ENCODE data around the gene CGNL1.

The CGNL1 gene

GRCh38 chr15:57432141-57432741 lies 55.9 kb downstream of the CGNL1 start:
- CTCF ChIA-PET: no interaction called here
- Mint-ChIP-seq H3K27me3 (peaks cover 19% of the 10 kb centered on the region), H3K27ac (no peak overlapping the region), H3K4me1 (no peaks in the 10 kb centered on the region), H3K36me3 (no peaks in the 10 kb centered on the region), H3K4me3 (no peak overlapping the region), H3K9me3 (no peaks in the 10 kb centered on the region)
- DNase-seq: no peak

- DNase-seq: no peak
- Mint-ChIP-seq H3K4me3 (no peak overlapping the region), H3K27me3 (peaks cover 10% of the 10 kb centered on the region), H3K36me3 (no peaks in the 10 kb centered on the region), H3K4me1 (no peaks in the 10 kb centered on the region), H3K27ac (no peak overlapping the region), H3K9me3 (no peaks in the 10 kb centered on the region)
- CTCF ChIA-PET: interaction anchor here (1.3 kb wide), 1 partner anchor 8 kb away, joined by 4 read pairs; no protein-coding TSS in a partner anchor
These were observed 59.9 kb downstream of the CGNL1 start for GRCh38 chr15:57436166-57436565.

GRCh38 chr15:57436961-57437360 lies 60.7 kb downstream of the CGNL1 start:
- H3K9me3 Mint-ChIP-seq: no peaks in the 10 kb centered on the region
- no peaks in the 10 kb centered on the region for H3K4me1 Mint-ChIP-seq
- peaks cover 9% of the 10 kb centered on the region for H3K27me3 Mint-ChIP-seq
- H3K27ac Mint-ChIP-seq: no peak overlapping the region
- CTCF ChIA-PET: interaction anchor here (1.3 kb wide), 1 partner anchor 9 kb away, joined by 4 read pairs; no protein-coding TSS in a partner anchor
- H3K36me3 Mint-ChIP-seq: no peaks in the 10 kb centered on the region
- DNase-seq: no peak
- H3K4me3 Mint-ChIP-seq: no peak overlapping the region

- Mint-ChIP-seq H3K27me3 (peaks cover 7% of the 10 kb centered on the region), H3K4me3 (no peak overlapping the region), H3K4me1 (no peaks in the 10 kb centered on the region), H3K36me3 (no peaks in the 10 kb centered on the region), H3K27ac (no peak overlapping the region), H3K9me3 (no peaks in the 10 kb centered on the region)
- DNase-seq: no peak
- CTCF ChIA-PET: interaction anchor here (1.3 kb wide), 1 partner anchor 10 kb away, joined by 4 read pairs; no protein-coding TSS in a partner anchor
These were observed 61.3 kb downstream of the CGNL1 start for GRCh38 chr15:57437564-57437963.

GRCh38 chr15:57438166-57438565 lies 61.9 kb downstream of the CGNL1 start:
- H3K27me3 Mint-ChIP-seq: peaks cover 11% of the 10 kb centered on the region
- no peaks in the 10 kb centered on the region for H3K4me1 Mint-ChIP-seq
- no peaks in the 10 kb centered on the region for H3K36me3 Mint-ChIP-seq
- CTCF ChIA-PET: no interaction called here
- no peak for DNase-seq
- H3K4me3 Mint-ChIP-seq: no peak overlapping the region
- H3K27ac Mint-ChIP-seq: no peak overlapping the region
- H3K9me3 Mint-ChIP-seq: no peaks in the 10 kb centered on the region

- CTCF ChIA-PET: no interaction called here
- Mint-ChIP-seq H3K27me3 (peaks cover 6% of the 10 kb centered on the region), H3K27ac (no peak overlapping the region), H3K36me3 (no peaks in the 10 kb centered on the region), H3K4me1 (no peaks in the 10 kb centered on the region), H3K4me3 (no peak overlapping the region), H3K9me3 (no peaks in the 10 kb centered on the region)
- DNase-seq: no peak
These were observed 63.1 kb downstream of the CGNL1 start for GRCh38 chr15:57439128-57440027.

GRCh38 chr15:57440167-57440566 lies 63.9 kb downstream of the CGNL1 start:
- H3K36me3 Mint-ChIP-seq: no peaks in the 10 kb centered on the region
- H3K4me3 Mint-ChIP-seq: no peak overlapping the region
- peaks cover 6% of the 10 kb centered on the region for H3K27me3 Mint-ChIP-seq
- H3K4me1 Mint-ChIP-seq: no peaks in the 10 kb centered on the region
- no peaks in the 10 kb centered on the region for H3K9me3 Mint-ChIP-seq
- no peak overlapping the region for H3K27ac Mint-ChIP-seq
- CTCF ChIA-PET: no interaction called here
- DNase-seq: no peak

GRCh38 chr15:57440799-57441198 lies 64.5 kb downstream of the CGNL1 start:
- no peak for DNase-seq
- Mint-ChIP-seq H3K9me3 (no peaks in the 10 kb centered on the region), H3K27me3 (peaks cover 6% of the 10 kb centered on the region), H3K27ac (no peak overlapping the region), H3K4me1 (no peaks in the 10 kb centered on the region), H3K4me3 (no peak overlapping the region), H3K36me3 (no peaks in the 10 kb centered on the region)
- CTCF ChIA-PET: no interaction called here

GRCh38 chr15:57442335-57442734 lies 66.0 kb downstream of the CGNL1 start:
- Mint-ChIP-seq H3K4me3 (no peak overlapping the region), H3K27ac (no peak overlapping the region), H3K27me3 (peaks cover 6% of the 10 kb centered on the region), H3K9me3 (no peaks in the 10 kb centered on the region), H3K36me3 (no peaks in the 10 kb centered on the region), H3K4me1 (no peaks in the 10 kb centered on the region)
- CTCF ChIA-PET: no interaction called here
- DNase-seq: no peak

- Mint-ChIP-seq H3K27me3 (peaks cover 6% of the 10 kb centered on the region), H3K9me3 (no peaks in the 10 kb centered on the region), H3K4me1 (no peaks in the 10 kb centered on the region), H3K4me3 (no peak overlapping the region), H3K27ac (no peak overlapping the region), H3K36me3 (no peaks in the 10 kb centered on the region)
- CTCF ChIA-PET: no interaction called here
- no peak for DNase-seq
These were observed 67.2 kb downstream of the CGNL1 start for GRCh38 chr15:57443486-57443885.

GRCh38 chr15:57444877-57445513 lies 68.7 kb downstream of the CGNL1 start:
- H3K27me3 Mint-ChIP-seq: peaks cover 6% of the 10 kb centered on the region
- no peaks in the 10 kb centered on the region for H3K4me1 Mint-ChIP-seq
- no peaks in the 10 kb centered on the region for H3K9me3 Mint-ChIP-seq
- no peaks in the 10 kb centered on the region for H3K36me3 Mint-ChIP-seq
- no peak overlapping the region for H3K4me3 Mint-ChIP-seq
- no peak overlapping the region for H3K27ac Mint-ChIP-seq
- DNase-seq: no peak
- CTCF ChIA-PET: no interaction called here

- Mint-ChIP-seq H3K27me3 (peaks cover 6% of the 10 kb centered on the region), H3K9me3 (no peaks in the 10 kb centered on the region), H3K4me3 (no peak overlapping the region), H3K4me1 (no peaks in the 10 kb centered on the region), H3K27ac (no peak overlapping the region), H3K36me3 (no peaks in the 10 kb centered on the region)
- CTCF ChIA-PET: no interaction called here
- no peak for DNase-seq
These were observed 69.6 kb downstream of the CGNL1 start for GRCh38 chr15:57445872-57446271.

GRCh38 chr15:57446393-57446792 lies 70.1 kb downstream of the CGNL1 start:
- no peaks in the 10 kb centered on the region for H3K36me3 Mint-ChIP-seq
- CTCF ChIA-PET: no interaction called here
- no peaks in the 10 kb centered on the region for H3K4me1 Mint-ChIP-seq
- DNase-seq: no peak
- H3K4me3 Mint-ChIP-seq: no peak overlapping the region
- no peak overlapping the region for H3K27ac Mint-ChIP-seq
- peaks cover 6% of the 10 kb centered on the region for H3K27me3 Mint-ChIP-seq
- H3K9me3 Mint-ChIP-seq: no peaks in the 10 kb centered on the region

- Mint-ChIP-seq H3K27ac (no peak overlapping the region), H3K4me3 (no peak overlapping the region), H3K9me3 (no peaks in the 10 kb centered on the region), H3K4me1 (no peaks in the 10 kb centered on the region), H3K27me3 (peaks cover 10% of the 10 kb centered on the region), H3K36me3 (no peaks in the 10 kb centered on the region)
- CTCF ChIA-PET: no interaction called here
- no peak for DNase-seq
These were observed 75.2 kb downstream of the CGNL1 start for GRCh38 chr15:57451555-57451954.

Measured in activated naive CD4-positive, alpha-beta T cell treated with anti-CD3 and anti-CD28 coated beads, Interleukin-2, amount 10 ng/mL, durations not matched to agents 7 days and 5 days (primary cell).